H1 (cell line): ENCODE data around the gene AKAP7. TPM values are rescaled to one million over a fixed set of nuclear protein-coding genes. Genes with fewer than 3 reads are reported as not detected.

Source experiments
- HDAC2 ChIP-seq, 2 experiments: fragments of 300-600 bp in 1 of 2; sonication (generic) in 1 of 2; IDR thresholded peaks; 2 replicates each; pipeline ENCODE4 v1.6.1; 2011 to 2012; ENCODE audit warnings: low read depth in 2 of 2, low read length in 2 of 2, mild to moderate bottlenecking in 2 of 2, moderate library complexity in 2 of 2, borderline replicate concordance in 1 of 2, inconsistent platforms in 1 of 2
- NANOG ChIP-seq: IDR thresholded peaks from 2 replicates; pipeline ENCODE4 v1.6.1; 2011; ENCODE audit warnings: low read length, low read depth, mild to moderate bottlenecking, inconsistent platforms; ENCODE audit not compliant: insufficient read depth, poor library complexity, severe bottlenecking
- polyA plus RNA-seq, 7 experiments: library from polyadenylated mRNA; depleted of rRNA in 3 of 7; stranded (reverse) in 5 of 7; unstranded in 2 of 7; fragments of >200 nt in 5 of 7; fragments of 200-250 nt in 2 of 7; gene quantifications; 1 replicate in 5 of 7; 2 replicates in 1 of 7; 4 replicates in 1 of 7; pipeline versions ENCODE4 v1.2.1 to v1.2.3, GENCODE V29; 2011 to 2013; ENCODE audit warnings: missing spikeins in 2 of 7, mixed read lengths in 2 of 7
- total RNA-seq: library from RNA; stranded (reverse); fragmentation: NEBNext Ultra II Directional; extraction: Animal tissue kit (Norgen Biotek cat#: 25700); gene quantifications from 2 replicates; pipeline ENCODE4 v1.2.1, GENCODE V29; 2021

The AKAP7 gene
- total and polyA plus RNA-seq, 2 of the 8 experiments (the other 6 are each of a cell fraction or from before 2014, with no cell fraction given): 4.7 to 16.9 TPM

DNA sequence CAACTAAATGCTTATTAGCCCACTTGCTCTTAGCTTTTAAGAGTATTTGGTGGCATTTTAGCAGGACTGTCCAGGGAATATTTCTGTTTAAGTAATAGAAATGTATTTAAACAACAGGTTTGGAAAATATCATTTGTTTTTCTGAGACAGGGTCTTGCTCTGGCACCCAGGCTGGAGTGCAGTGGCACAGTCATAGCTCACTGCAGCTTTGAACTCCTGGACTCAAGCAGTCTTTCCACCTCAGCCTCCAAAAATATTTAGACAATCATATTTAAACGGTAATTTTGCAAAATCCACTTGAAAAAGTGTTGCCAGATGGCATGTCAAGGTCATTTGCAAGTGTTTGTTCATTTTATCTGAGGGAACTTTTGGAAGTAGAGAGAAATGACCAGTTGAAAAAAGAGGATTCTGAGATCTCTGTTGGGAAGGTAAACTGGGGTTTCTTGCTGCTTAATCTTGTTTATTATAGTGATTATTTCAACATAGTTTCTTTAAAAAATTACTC, 25.0 kb downstream of the AKAP7 start (continued):
- no peak for TF ChIP-seq NANOG
- TF ChIP-seq HDAC2 (IDR thresholded peaks at IDR 0.05; ENCODE audit: borderline replicate concordance in 1 of 2, low read depth in 2 of 2, low read length in 2 of 2): no peak
